Activated CD4-positive, alpha-beta memory T cell treated with anti-CD3 and anti-CD28 coated beads for 36 hours (primary cell): ENCODE results near the gene ARID1B. TPM values are rescaled to one million over a fixed set of nuclear protein-coding genes. Genes with fewer than 3 reads are reported as not detected.

Experiments used
- microRNA-seq: library from miRNA; unstranded; fragments of <30 nt; microRNA quantifications from one replicate; pipeline ENCODE4 v1.2.0, GENCODE V29; 2022; ENCODE audit warnings: borderline number of aligned reads, borderline microRNAs expressed, borderline replicate concordance
- total RNA-seq, 2 experiments: library from RNA; stranded (reverse); gene quantifications; one replicate each; pipeline ENCODE4 v1.2.3, GENCODE V29; 2021

Gene ARID1B
- total RNA-seq, 2 experiments from 2014 or later: 39.0 to 41.5 TPM

Small RNAs within 50 kb of the gene (microRNA-seq; reads per million reads assigned to microRNA genes)
- gene MIR4466: 1.2 reads per million
